Activated naive CD8-positive, alpha-beta T cell treated with anti-CD3 and anti-CD28 coated beads, Interleukin-2, amount 50 U/mL, for 24 hours (primary cell): ENCODE data around the gene PDE4D.

ENCODE experiments used
- ATAC-seq: fragments of 150-1000 bp; cut with Tn5 transposase; one replicate; pipeline ENCODE4 v1.10.0; 2021
- DNase-seq: peaks from one replicate; pipeline ENCODE4 v3.0.0; 2021
- H3K27ac Mint-ChIP-seq: one replicate; pipeline ENCODE4 v1.8.0; 2021; ENCODE audit warnings: mild to moderate bottlenecking, mixed read lengths
- H3K27me3 Mint-ChIP-seq: one replicate; pipeline ENCODE4 v1.8.0; 2021; ENCODE audit warnings: mixed read lengths
- H3K36me3 Mint-ChIP-seq: one replicate; pipeline ENCODE4 v1.8.0; 2021; ENCODE audit warnings: low read depth, mixed read lengths
- H3K4me1 Mint-ChIP-seq: one replicate; pipeline ENCODE4 v1.8.0; 2021; ENCODE audit warnings: mixed read lengths
- H3K4me3 Mint-ChIP-seq: one replicate; pipeline ENCODE4 v1.8.0; 2021; ENCODE audit warnings: mild to moderate bottlenecking, moderate library complexity, mixed read lengths
- H3K9me3 Mint-ChIP-seq: one replicate; pipeline ENCODE4 v1.8.0; 2021; ENCODE audit warnings: mixed read lengths

The PDE4D gene

DNA sequence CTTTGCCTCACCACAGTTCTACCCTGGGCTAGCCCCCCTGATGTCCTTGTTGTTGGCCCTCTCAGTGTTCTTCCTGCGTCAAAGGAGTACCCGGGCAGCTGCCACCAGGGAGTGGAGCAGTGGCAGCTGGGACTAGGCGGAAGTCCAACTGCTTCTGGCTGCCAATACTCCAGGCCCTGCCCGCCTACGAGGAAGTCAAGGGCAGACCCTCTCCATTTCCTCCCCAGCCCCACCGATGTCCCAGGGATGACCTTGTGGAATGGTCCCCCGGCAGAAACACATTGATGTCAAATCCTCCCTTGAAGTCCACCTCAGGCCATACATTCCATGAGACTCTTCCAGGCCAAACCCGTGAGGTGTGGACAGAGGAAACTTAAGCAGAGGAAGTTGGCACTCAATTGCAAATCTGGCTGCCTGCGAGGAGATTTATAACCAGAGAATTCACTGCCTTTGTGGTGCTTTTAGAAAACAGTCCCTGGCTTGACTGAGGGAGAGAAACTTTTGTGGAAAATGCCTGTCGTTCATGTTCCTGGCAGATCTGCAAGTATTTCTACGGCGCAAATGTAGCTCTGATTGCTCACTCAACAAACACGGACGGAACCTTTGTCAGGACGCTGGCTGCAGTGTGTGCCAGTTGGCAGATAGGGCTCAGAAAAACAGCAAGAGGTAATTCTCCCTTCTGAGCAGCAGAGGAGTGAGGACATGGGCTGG lies 970.9 kb downstream of the PDE4D start:
- H3K4me3 Mint-ChIP-seq, result no peak overlapping the region
- no peaks in the 10 kb centered on the region for H3K9me3 Mint-ChIP-seq
- ATAC-seq (no peak), DNase-seq (no peak)
- H3K27ac Mint-ChIP-seq, result no peak overlapping the region
- H3K27me3 Mint-ChIP-seq, result peaks cover 10% of the 10 kb centered on the region
- H3K36me3 Mint-ChIP-seq, result no peaks in the 10 kb centered on the region
- H3K4me1 Mint-ChIP-seq, result peaks cover 22% of the 10 kb centered on the region

DNA sequence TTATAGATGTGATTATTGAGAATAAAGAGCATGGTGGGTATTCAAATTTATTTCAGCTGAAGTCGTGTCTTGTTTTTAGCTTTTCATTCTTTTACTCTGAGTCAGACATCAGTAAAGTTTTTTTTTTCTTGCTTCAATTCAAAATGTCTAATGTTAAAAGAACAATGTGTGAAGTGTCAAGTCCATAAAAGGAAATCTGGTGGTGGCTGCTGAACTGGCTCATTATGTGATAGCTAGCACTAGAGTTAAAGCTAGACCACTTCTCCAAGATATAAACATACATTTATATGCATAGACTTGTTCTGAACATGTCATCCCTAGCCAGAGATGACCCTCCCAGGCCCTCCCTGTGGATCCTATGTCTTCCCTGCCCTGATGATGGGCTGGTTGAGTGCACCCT lies 972.4 kb downstream of the PDE4D start:
- no peak for DNase-seq
- Mint-ChIP-seq H3K36me3 (no peaks in the 10 kb centered on the region), H3K4me1 (peaks cover 8% of the 10 kb centered on the region), H3K27ac (no peak overlapping the region), H3K4me3 (no peak overlapping the region), H3K9me3 (no peaks in the 10 kb centered on the region), H3K27me3 (peaks cover 7% of the 10 kb centered on the region)
- no peak for ATAC-seq

DNA sequence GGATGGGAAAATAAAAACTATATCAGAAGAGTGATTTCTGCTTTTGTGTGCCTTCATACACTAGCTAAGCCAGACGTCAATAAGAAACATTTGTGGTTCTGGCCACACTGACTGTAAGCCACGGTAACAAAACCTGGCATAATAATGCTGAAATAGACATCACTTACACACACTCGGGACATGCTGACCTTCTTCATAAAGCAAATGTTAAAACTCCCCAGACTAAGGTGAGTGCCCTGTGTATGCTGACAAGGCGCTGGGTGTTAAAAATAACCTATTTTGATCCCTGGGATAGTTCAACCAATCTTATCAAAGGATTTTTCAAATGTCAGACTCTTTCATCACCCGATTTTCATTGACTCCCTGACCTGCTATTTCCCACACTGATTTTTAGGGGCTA lies 973.7 kb downstream of the PDE4D start:
- no peak overlapping the region for H3K27ac Mint-ChIP-seq
- no peaks in the 10 kb centered on the region for H3K9me3 Mint-ChIP-seq
- peaks cover 5% of the 10 kb centered on the region for H3K27me3 Mint-ChIP-seq
- no peak for DNase-seq
- no peaks in the 10 kb centered on the region for H3K36me3 Mint-ChIP-seq
- ATAC-seq, result no peak
- H3K4me1 Mint-ChIP-seq, result no peaks in the 10 kb centered on the region
- no peak overlapping the region for H3K4me3 Mint-ChIP-seq
